Natural killer cell (primary cell): ENCODE measurements around the gene EHBP1L1. TPM values are rescaled to one million over a fixed set of nuclear protein-coding genes. Genes with fewer than 3 reads are reported as not detected.

ENCODE experiments used
- ATAC-seq, 3 donors: fragments of 150-1000 bp in 2 of 3; fragments of 200-7000 bp in 1 of 3; cut with Tn5 transposase; 1 replicate in 1 of 3; 2 replicates in 2 of 3; pipeline ENCODE4 v1.10.0; 2021; ENCODE audit warnings: mild to moderate bottlenecking in 2 of 3, moderate library complexity in 2 of 3
- DNase-seq, 2 donors: peaks; one replicate each; pipeline versions ENCODE4 v3.0.0 to v3.0.0-alpha.2; 2013 to 2021; ENCODE audit warnings: mixed read lengths in 1 of 2
- H3K27ac ChIP-seq: one replicate; pipeline ENCODE4 v1.5.1; 2013; ENCODE audit warnings: mild to moderate bottlenecking, low read length
- H3K27me3 ChIP-seq: one replicate; pipeline ENCODE4 v1.6.1; 2013; ENCODE audit warnings: low read length; ENCODE audit not compliant: control insufficient read depth, insufficient read depth
- H3K36me3 ChIP-seq: one replicate; pipeline ENCODE4 v1.6.1; 2013; ENCODE audit warnings: low read length; ENCODE audit not compliant: control insufficient read depth, insufficient read depth
- H3K4me1 ChIP-seq: one replicate; pipeline ENCODE4 v1.6.1; 2013; ENCODE audit warnings: low read length; ENCODE audit not compliant: control insufficient read depth, insufficient read depth
- H3K4me3 ChIP-seq: one replicate; pipeline ENCODE4 v1.5.1; 2013; ENCODE audit warnings: low read length
- H3K9me3 ChIP-seq: one replicate; pipeline ENCODE4 v1.6.1; 2013; ENCODE audit warnings: low read length; ENCODE audit not compliant: control insufficient read depth, insufficient read depth
- H3K27ac Mint-ChIP-seq, 2 donors: one replicate each; pipeline ENCODE4 v1.8.0; 2022; ENCODE audit warnings: mild to moderate bottlenecking in 2 of 2, mixed read lengths in 2 of 2, moderate library complexity in 1 of 2
- H3K27me3 Mint-ChIP-seq, 2 donors: one replicate each; pipeline ENCODE4 v1.8.0; 2022; ENCODE audit warnings: low read depth in 2 of 2, mixed read lengths in 2 of 2
- H3K36me3 Mint-ChIP-seq: one replicate; pipeline ENCODE4 v1.8.0; 2022; ENCODE audit warnings: mixed read lengths
- H3K4me1 Mint-ChIP-seq, 2 donors: one replicate each; pipeline ENCODE4 v1.8.0; 2022; ENCODE audit warnings: mixed read lengths in 2 of 2
- H3K4me3 Mint-ChIP-seq: one replicate; pipeline ENCODE4 v1.8.0; 2022; ENCODE audit warnings: mild to moderate bottlenecking, moderate library complexity, mixed read lengths
- H3K9me3 Mint-ChIP-seq, 2 donors: one replicate each; pipeline ENCODE4 v1.8.0; 2022; ENCODE audit warnings: mixed read lengths in 2 of 2
- WGBS: methylation state at CpG from one replicate; pipeline ENCODE4 v1.1.7; 2013; ENCODE audit warnings: missing lambda C conversion rate; ENCODE audit not compliant: insufficient coverage; 5-methylcytosine and 5-hydroxymethylcytosine counted together
- intact Hi-C: fragments of 100-400 bp; cut with micrococcal nuclease; formaldehyde crosslinking; loops from one replicate; pipeline ENCODE4 v1.14.2; 2022
- total RNA-seq, 4 donors: library from RNA; stranded (reverse); fragments of 120-200 nt in 1 of 4; gene quantifications; one replicate each; pipeline versions ENCODE4 v1.2.3 to v1.2.4, GENCODE V29; 2013 to 2022
- TF ChIP-seq, protein P1 (sequence below): fragments of 200-600 bp; IDR thresholded peaks from one replicate; pipeline ENCODE4 v1.8.0; 2022; ENCODE audit warnings: antibody characterized with exemption

The EHBP1L1 gene
- total RNA-seq, 3 donors from 2014 or later (not counting 1 experiment from before 2014, with no cell fraction given), result 129 to 137 (median 135) TPM

- no peaks in the 10 kb centered on the region for H3K27me3 ChIP-seq
- TF ChIP-seq, protein P1, sequence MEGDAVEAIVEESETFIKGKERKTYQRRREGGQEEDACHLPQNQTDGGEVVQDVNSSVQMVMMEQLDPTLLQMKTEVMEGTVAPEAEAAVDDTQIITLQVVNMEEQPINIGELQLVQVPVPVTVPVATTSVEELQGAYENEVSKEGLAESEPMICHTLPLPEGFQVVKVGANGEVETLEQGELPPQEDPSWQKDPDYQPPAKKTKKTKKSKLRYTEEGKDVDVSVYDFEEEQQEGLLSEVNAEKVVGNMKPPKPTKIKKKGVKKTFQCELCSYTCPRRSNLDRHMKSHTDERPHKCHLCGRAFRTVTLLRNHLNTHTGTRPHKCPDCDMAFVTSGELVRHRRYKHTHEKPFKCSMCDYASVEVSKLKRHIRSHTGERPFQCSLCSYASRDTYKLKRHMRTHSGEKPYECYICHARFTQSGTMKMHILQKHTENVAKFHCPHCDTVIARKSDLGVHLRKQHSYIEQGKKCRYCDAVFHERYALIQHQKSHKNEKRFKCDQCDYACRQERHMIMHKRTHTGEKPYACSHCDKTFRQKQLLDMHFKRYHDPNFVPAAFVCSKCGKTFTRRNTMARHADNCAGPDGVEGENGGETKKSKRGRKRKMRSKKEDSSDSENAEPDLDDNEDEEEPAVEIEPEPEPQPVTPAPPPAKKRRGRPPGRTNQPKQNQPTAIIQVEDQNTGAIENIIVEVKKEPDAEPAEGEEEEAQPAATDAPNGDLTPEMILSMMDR, result no peak
- DNase-seq (no peak), ATAC-seq (no peak)
- intact Hi-C loops, result loop anchor here (5.0 kb wide), 1 partner anchor 77 kb away; the partner anchor contains the start of gene KAT5
- peaks cover 43 to 46% of the 10 kb centered on the region in 2 donors for H3K4me1 Mint-ChIP-seq
- no peaks in the 10 kb centered on the region for H3K9me3 Mint-ChIP-seq
- peak overlapping the region; percentile 91 to 92 for H3K27ac Mint-ChIP-seq
- no peaks in the 10 kb centered on the region for H3K36me3 Mint-ChIP-seq
- no peaks in the 10 kb centered on the region for H3K9me3 ChIP-seq
- H3K27me3 Mint-ChIP-seq, result no peaks in the 10 kb centered on the region
- 97% methylated on average over 46 of the region's 46 CpGs for WGBS
- no peak overlapping the region for H3K4me3 ChIP-seq
- peaks cover 58% of the 10 kb centered on the region for H3K4me1 ChIP-seq
- peak overlapping the region; percentile 68 for H3K27ac ChIP-seq
- peaks cover 41% of the 10 kb centered on the region for H3K36me3 ChIP-seq
- H3K4me3 Mint-ChIP-seq, result peak overlapping the region; percentile 71
Measured at GRCh38 chr11:65634905-65635731, 59.3 kb downstream of the EHBP1L1 start.

DNA sequence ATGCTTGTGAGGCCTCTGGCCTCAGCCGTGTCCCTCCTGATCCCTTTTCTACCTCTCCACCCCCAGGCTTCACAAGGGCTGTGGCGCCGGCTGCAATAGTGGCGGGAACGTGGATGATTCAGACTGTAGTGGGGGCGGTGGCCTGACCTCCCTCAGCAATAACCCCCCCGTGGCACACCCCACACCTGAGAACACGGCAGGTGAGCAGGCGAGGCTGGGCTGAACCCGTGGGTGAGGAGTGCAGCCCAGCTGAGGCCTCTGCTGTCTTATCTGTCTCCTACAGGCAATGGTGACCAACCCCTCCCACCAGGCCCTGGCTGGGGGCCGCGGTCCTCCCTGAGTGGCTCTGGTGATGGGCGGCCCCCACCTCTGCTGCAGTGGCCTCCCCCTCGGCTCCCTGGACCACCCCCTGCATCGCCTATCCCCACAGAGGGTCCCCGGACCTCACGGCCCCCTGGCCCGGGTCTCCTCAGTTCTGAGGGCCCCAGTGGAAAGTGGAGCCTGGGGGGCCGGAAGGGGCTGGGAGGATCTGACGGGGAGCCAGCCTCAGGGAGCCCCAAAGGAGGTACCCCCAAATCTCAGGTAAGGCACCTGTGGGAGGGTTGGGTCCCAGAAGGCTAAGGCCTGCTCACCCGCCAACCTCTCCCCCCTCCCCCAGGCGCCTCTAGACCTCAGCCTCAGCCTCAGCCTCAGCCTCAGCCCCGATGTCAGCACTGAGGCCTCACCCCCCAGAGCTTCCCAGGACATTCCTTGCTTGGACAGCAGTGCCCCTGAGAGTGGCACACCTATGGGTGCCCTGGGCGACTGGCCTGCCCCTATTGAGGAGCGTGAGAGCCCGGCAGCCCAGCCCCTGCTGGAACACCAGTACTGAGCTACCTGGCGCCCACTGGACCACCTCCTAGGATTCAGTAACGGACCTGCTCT, 60.5 kb downstream of the EHBP1L1 start:
- Mint-ChIP-seq H3K27me3 (no peaks in the 10 kb centered on the region), H3K9me3 (no peaks in the 10 kb centered on the region), H3K36me3 (no peaks in the 10 kb centered on the region), H3K27ac (peak overlapping the region; percentile 98 to 99), H3K4me1 (peaks cover 47 to 55% of the 10 kb centered on the region in 2 donors), H3K4me3 (peak overlapping the region; percentile 45)
- H3K9me3 ChIP-seq, result no peaks in the 10 kb centered on the region
- DNase-seq, result no peak
- H3K4me1 ChIP-seq, result peaks cover 71% of the 10 kb centered on the region
- H3K27ac ChIP-seq, result peak overlapping the region; percentile 98
- no peak for ATAC-seq
- H3K36me3 ChIP-seq, result peaks cover 36% of the 10 kb centered on the region
- intact Hi-C loops, result loop anchor here (5.0 kb wide), 1 partner anchor 76 kb away; the partner anchor contains the start of gene KAT5
- TF ChIP-seq, protein P1, result no peak
- no peak overlapping the region for H3K4me3 ChIP-seq
- WGBS, result 97% methylated on average over 28 of the region's 28 CpGs
- no peaks in the 10 kb centered on the region for H3K27me3 ChIP-seq

GRCh38 chr11:65637032-65637557, 61.2 kb downstream of the EHBP1L1 start:
- H3K4me1 ChIP-seq, result peaks cover 78% of the 10 kb centered on the region
- Mint-ChIP-seq H3K4me3 (peak overlapping the region; percentile 95), H3K27ac (peak overlapping the region; percentile 98 to 99), H3K9me3 (no peaks in the 10 kb centered on the region), H3K36me3 (no peaks in the 10 kb centered on the region), H3K27me3 (no peaks in the 10 kb centered on the region), H3K4me1 (peaks cover 52 to 62% of the 10 kb centered on the region in 2 donors)
- TF ChIP-seq, protein P1, result no peak
- ATAC-seq, result no peak
- intact Hi-C loops, result loop anchor here (5.0 kb wide), 1 partner anchor 75 kb away; the partner anchor contains the start of gene KAT5
- no peaks in the 10 kb centered on the region for H3K27me3 ChIP-seq
- no peak for DNase-seq
- no peaks in the 10 kb centered on the region for H3K9me3 ChIP-seq
- 91% methylated on average over 2 of the region's 3 CpGs for WGBS
- H3K36me3 ChIP-seq, result peaks cover 41% of the 10 kb centered on the region
- H3K4me3 ChIP-seq, result no peak overlapping the region
- peak overlapping the region; percentile 98 for H3K27ac ChIP-seq
